ENCODE data around the gene GLS.
A peak's percentile ranks its signal among the peaks of the same experiment; 100 is the strongest.

The GLS gene

GRCh38 chr2:191012346-191012745 lies 131.7 kb downstream of the GLS start:
- DNase-seq (ENCODE audit: low read depth in 2 of 2, low spot score in 1 of 2), result no peak

- DNase-seq (ENCODE audit: low read depth in 2 of 2, low spot score in 1 of 2), result no peak
Observed at GRCh38 chr2:191012845-191013681, 132.4 kb downstream of the GLS start.

GRCh38 chr2:191013682-191013931 lies 133.0 kb downstream of the GLS start:
- no peak for DNase-seq (ENCODE audit: low read depth in 2 of 2, low spot score in 1 of 2)

GRCh38 chr2:191013932-191014652 lies 133.5 kb downstream of the GLS start, which contains the start of gene STAT1:
Gene STAT1, minus strand, starts transcription at chr2:191014171. Its CDS starts 4,168 bp downstream, at chr2:191010003.
- DNase-seq (ENCODE audit: low read depth in 2 of 2, low spot score in 1 of 2), result peak; percentile 93

GRCh38 chr2:191014653-191015020 lies 134.0 kb downstream of the GLS start:
- no peak for DNase-seq (ENCODE audit: low read depth in 2 of 2, low spot score in 1 of 2)

Data from stimulated activated CD8-positive, alpha-beta memory T cell treated with anti-CD3 and anti-CD28 coated beads, Interleukin-4, amount 100 ng/mL, for 4 hours (primary cell).